Diencephalon (tissue), 1 donor: Measurements from ENCODE around the gene OR5AC2. TPM values are rescaled to one million over a fixed set of nuclear protein-coding genes. Genes with fewer than 3 reads are reported as not detected.

Source experiments
- total RNA-seq: library from RNA; depleted of rRNA; stranded (reverse); fragments of >200 nt; gene quantifications from one replicate; pipeline ENCODE4 v1.2.3, GENCODE V29; 2014

OR5AC2 gene, protein sequence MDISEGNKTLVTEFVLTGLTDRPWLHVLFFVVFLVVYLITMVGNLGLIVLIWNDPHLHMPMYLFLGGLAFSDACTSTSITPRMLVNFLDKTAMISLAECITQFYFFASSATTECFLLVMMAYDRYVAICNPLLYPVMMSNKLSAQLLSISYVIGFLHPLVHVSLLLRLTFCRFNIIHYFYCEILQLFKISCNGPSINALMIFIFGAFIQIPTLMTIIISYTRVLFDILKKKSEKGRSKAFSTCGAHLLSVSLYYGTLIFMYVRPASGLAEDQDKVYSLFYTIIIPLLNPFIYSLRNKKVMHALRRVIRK
- total RNA-seq = not detected

DNA sequence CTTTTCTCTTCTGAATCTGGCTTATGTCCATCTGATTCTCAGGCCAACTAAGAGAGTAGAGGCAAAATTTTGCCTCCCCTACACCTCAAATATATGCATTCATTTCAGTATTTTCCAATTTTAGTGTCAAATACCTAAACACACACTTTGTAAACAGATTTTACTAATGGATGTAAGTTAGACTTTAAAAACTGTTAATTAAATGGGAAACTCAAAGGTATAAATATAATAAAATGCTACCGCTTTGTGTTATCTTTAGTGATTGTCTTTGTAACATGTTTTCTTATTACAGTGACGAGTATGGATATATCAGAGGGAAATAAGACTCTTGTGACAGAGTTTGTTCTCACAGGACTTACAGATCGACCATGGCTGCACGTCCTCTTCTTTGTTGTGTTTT, at the start of gene OR5AC2:
Gene OR5AC2 (plus strand): TSS at position 301 of the 400 bp plus-strand sequence. CDS start 0 bp downstream, at position 301.

DNA sequence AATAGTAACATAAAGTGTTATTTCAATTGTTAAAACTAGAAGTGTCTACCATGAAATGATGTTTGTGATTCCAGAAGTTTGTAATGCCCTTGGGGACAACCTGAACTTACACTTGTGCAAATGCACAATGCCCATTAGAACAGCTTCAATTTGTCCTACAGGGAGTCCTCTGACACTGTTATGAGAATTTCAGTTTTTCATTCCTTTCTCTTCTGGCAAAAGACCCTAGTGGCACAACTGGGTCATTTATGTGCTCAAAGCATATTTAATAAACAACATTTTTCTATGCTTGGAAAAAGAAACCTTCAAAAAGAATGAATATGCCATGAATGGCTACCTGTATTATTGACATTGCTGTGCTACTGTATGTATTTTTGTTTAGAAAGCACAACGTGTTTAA, 43.4 kb downstream of the OR5AC2 start, which contains the start of gene OR5H1:
Gene OR5H1 (plus strand): TSS at position 301 of the 400 bp plus-strand sequence. CDS start 1,977 bp downstream, outside the sequence.

Other genes starting within 250 kb of the OR5AC2 start
- gene RIOX2, start 114.7 kb upstream of the OR5AC2 start, total RNA-seq = 27.7 TPM
- gene GABRR3, start 51.9 kb upstream of the OR5AC2 start, total RNA-seq = not detected
- not detected for gene OR5H1, start 43.5 kb downstream of the OR5AC2 start, total RNA-seq
- not detected for gene OR5H14, start 60.3 kb downstream of the OR5AC2 start, total RNA-seq
- gene OR5H15, start 79.5 kb downstream of the OR5AC2 start, total RNA-seq = not detected
- gene OR5H6, start 177.1 kb downstream of the OR5AC2 start, total RNA-seq = not detected
- gene OR5H2, start 195.3 kb downstream of the OR5AC2 start, total RNA-seq = not detected